ENCODE measurements around the gene ANKRD44. TPM values are rescaled to one million over a fixed set of nuclear protein-coding genes. Genes with fewer than 3 reads are reported as not detected.

ANKRD44 gene
- total and polyA plus RNA-seq, 2 of the 8 experiments (the other 6 are each of a cell fraction or from before 2014, with no cell fraction given): 1.2 to 1.3 TPM

GRCh38 chr2:197324801-197325200 lies 14.2 kb upstream of the ANKRD44 start (continued):
- no peak for TF ChIP-seq BCL11A (IDR thresholded peaks at IDR 0.05; ENCODE audit: low read depth in 2 of 2, low read length in 2 of 2)

All from H1 (cell line).